HCT116 (cell line): ENCODE measurements around the gene CDC42SE2. TPM values are rescaled to one million over a fixed set of nuclear protein-coding genes. Genes with fewer than 3 reads are reported as not detected.

ENCODE experiments used
- ATAC-seq: fragments of 200-7000 bp; cut with Tn5 transposase; 2 replicates; pipeline ENCODE4 v1.9.1; 2020; ENCODE audit warnings: mild to moderate bottlenecking, moderate library complexity
- BruUV-seq: library from RNA; stranded (reverse); fragments of 400-500 nt; replicated peaks from 2 replicates; lab custom pipeline; 2021; lab: Mats Ljungman, UMichigan
- CTCF ChIA-PET: fragments of 300-600 bp; sonication (Branson Sonifier 250); formaldehyde crosslinking; loops from one replicate; lab custom pipeline; 2021; ENCODE audit warnings: antibody characterized with exemption; lab: Charles Lee
- POLR2A ChIA-PET: fragments of 300-600, 350-600 bp; sonication (Branson Sonifier 250); formaldehyde crosslinking; loops from one replicate; lab custom pipeline; 2021; ENCODE audit warnings: antibody characterized with exemption; lab: Charles Lee
- RAD21 ChIA-PET, 2 experiments: fragments of 300-600 bp; sonication (Branson Sonifier 250); formaldehyde crosslinking; loops; one replicate each; lab custom pipeline; 2023; ENCODE audit warnings: low total read pairs in 2 of 2; ENCODE audit not compliant: uncharacterized antibody in 2 of 2, unreplicated experiment in 2 of 2, low non-redundant PET in 1 of 2; lab: Charles Lee
- DNase-seq: peaks from one replicate; pipeline ENCODE4 v3.0.0-alpha.2; 2010; ENCODE audit warnings: low read depth, low spot score
- H2AFZ ChIP-seq: fragments of 200-600 bp; shearing (Covaris generic), sonication (generic); 2 replicates; pipeline ENCODE4 v1.6.1; 2017; ENCODE audit warnings: low read depth, mixed run types, mixed read lengths, antibody characterized with exemption, low read length; ENCODE audit not compliant: poor library complexity, severe bottlenecking
- H3K27ac ChIP-seq: 2 replicates; pipeline ENCODE4 v1.5.1; 2012; ENCODE audit warnings: low read depth, low read length
- H3K27me3 ChIP-seq: fragments of 200-600 bp; sonication (generic); 2 replicates; pipeline ENCODE4 v1.6.1; 2016; ENCODE audit warnings: mixed run types, low read length, mixed read lengths; ENCODE audit not compliant: insufficient read depth
- H3K36me3 ChIP-seq, 2 experiments: fragments of 200-500 bp in 1 of 2; fragments of 200-600 bp in 1 of 2; sonication (Bioruptor generic) in 1 of 2; sonication (generic) in 1 of 2; 2 replicates each; pipeline versions ENCODE4 v1.5.1 to v1.6.1; 2014 to 2016; ENCODE audit warnings: low read length in 2 of 2, inconsistent platforms in 1 of 2, mixed read lengths in 1 of 2, mixed run types in 1 of 2; ENCODE audit not compliant: insufficient read depth in 2 of 2, control insufficient read depth in 1 of 2
- H3K4me1 ChIP-seq, 2 experiments: fragments of 200-600 bp in 1 of 2; sonication (generic) in 1 of 2; 2 replicates each; pipeline versions ENCODE4 v1.5.1 to v1.6.1; 2012 to 2017; ENCODE audit warnings: low read length in 2 of 2, inconsistent platforms in 1 of 2, mild to moderate bottlenecking in 1 of 2, mixed read lengths in 1 of 2, mixed run types in 1 of 2, moderate library complexity in 1 of 2; ENCODE audit not compliant: insufficient read depth in 2 of 2, control insufficient read depth in 1 of 2
- H3K4me2 ChIP-seq: fragments of 200-600 bp; sonication (generic); 2 replicates; pipeline ENCODE4 v1.6.1; 2017; ENCODE audit warnings: mixed run types, low read length, mixed read lengths
- H3K4me3 ChIP-seq, 2 experiments: fragments of 200-600 bp in 1 of 2; sonication (generic) in 1 of 2; replicated peaks in 1 of 2; 2 replicates each; pipeline ENCODE4 v1.5.1; 2011 to 2016; ENCODE audit warnings: low read length in 2 of 2, control low read depth in 1 of 2, low read depth in 1 of 2, mild to moderate bottlenecking in 1 of 2, mixed read lengths in 1 of 2, mixed run types in 1 of 2
- H3K79me2 ChIP-seq: fragments of 200-600 bp; sonication (generic); 2 replicates; pipeline ENCODE4 v1.6.1; 2017; ENCODE audit warnings: mild to moderate bottlenecking, mixed run types, low read length, moderate library complexity, mixed read lengths; ENCODE audit not compliant: insufficient read depth
- H3K9ac ChIP-seq: fragments of 200-600 bp; sonication (generic); 2 replicates; pipeline ENCODE4 v1.6.1; 2016; ENCODE audit warnings: low read length, mixed read lengths
- H3K9me2 ChIP-seq: fragments of 200-600 bp; sonication (generic), shearing (Covaris generic); 2 replicates; pipeline ENCODE4 v1.6.1; 2017; ENCODE audit warnings: mixed run types, mild to moderate bottlenecking, moderate library complexity; ENCODE audit not compliant: insufficient read depth
- H3K9me3 ChIP-seq, 2 experiments: fragments of 200-500 bp in 1 of 2; fragments of 200-600 bp in 1 of 2; sonication (Bioruptor generic) in 1 of 2; sonication (generic) in 1 of 2; 2 replicates each; pipeline ENCODE4 v1.6.1; 2014 to 2017; ENCODE audit warnings: low read length in 2 of 2, mixed read lengths in 2 of 2, inconsistent platforms in 1 of 2, low read depth in 1 of 2, mild to moderate bottlenecking in 1 of 2, mixed run types in 1 of 2, moderate library complexity in 1 of 2; ENCODE audit not compliant: control insufficient read depth in 1 of 2, insufficient read depth in 1 of 2
- H4K20me1 ChIP-seq: fragments of 200-600 bp; sonication (generic), shearing (Covaris generic); 2 replicates; pipeline ENCODE4 v1.6.1; 2017; ENCODE audit warnings: mixed run types, mild to moderate bottlenecking, moderate library complexity; ENCODE audit not compliant: insufficient read depth
- CBX3 ChIP-seq: IDR thresholded peaks from 2 replicates; pipeline ENCODE4 v1.6.1; 2012; ENCODE audit warnings: low read depth
- CEBPB ChIP-seq: IDR thresholded peaks from 2 replicates; pipeline ENCODE4 v1.6.1; 2012; ENCODE audit warnings: low read depth
- EGR1 ChIP-seq: IDR thresholded peaks from 2 replicates; pipeline ENCODE4 v1.6.1; 2012; ENCODE audit warnings: low read depth
- ELF1 ChIP-seq: IDR thresholded peaks from 2 replicates; pipeline ENCODE4 v1.6.1; 2012; ENCODE audit warnings: low read depth, borderline replicate concordance
- EZH2 ChIP-seq: fragments of 200-600 bp; sonication (generic); IDR thresholded peaks from 2 replicates; pipeline ENCODE4 v1.6.1; 2017; ENCODE audit warnings: antibody characterized with exemption, mixed run types
- EZH2phosphoT487 ChIP-seq: fragments of 200-600 bp; IDR thresholded peaks from 2 replicates; pipeline ENCODE4 v1.6.1; 2018; ENCODE audit warnings: antibody characterized with exemption, borderline replicate concordance
- RAD21 ChIP-seq: IDR thresholded peaks from 2 replicates; pipeline ENCODE4 v1.6.1; 2012; ENCODE audit warnings: low read depth, mild to moderate bottlenecking
- SP1 ChIP-seq: IDR thresholded peaks from 2 replicates; pipeline ENCODE4 v1.6.1; 2012; ENCODE audit warnings: low read depth
- SRF ChIP-seq: IDR thresholded peaks from 2 replicates; pipeline ENCODE4 v1.6.1; 2012; ENCODE audit warnings: low read depth
- TCF7L2 ChIP-seq: IDR thresholded peaks from 2 replicates; pipeline ENCODE4 v1.7.0; 2011; ENCODE audit warnings: borderline replicate concordance, inconsistent platforms; ENCODE audit not compliant: insufficient read depth, insufficient read length; ENCODE audit errors: extremely low read depth
- YY1 ChIP-seq: IDR thresholded peaks from 2 replicates; pipeline ENCODE4 v1.6.1; 2011; ENCODE audit warnings: low read length, low read depth, moderate library complexity, mild to moderate bottlenecking; ENCODE audit not compliant: insufficient replicate concordance; ENCODE audit errors: extremely low read depth
- ZFX ChIP-seq: fragments of 450-650 bp; IDR thresholded peaks from 2 replicates; pipeline ENCODE4 v1.6.1; 2017
- ZNF274 ChIP-seq: fragments of 200-500 bp; sonication (Bioruptor generic); IDR thresholded peaks from 2 replicates; pipeline ENCODE4 v1.6.1; 2014; ENCODE audit warnings: mild to moderate bottlenecking, low read depth, low read length, inconsistent platforms
- intact Hi-C: fragments of 100-400 bp; cut with micrococcal nuclease; formaldehyde crosslinking; loops from 2 replicates; pipeline ENCODE4 v1.10.0; 2022
- total RNA-seq: library from RNA; stranded (reverse); gene quantifications from one replicate; pipeline ENCODE4 v1.2.1, GENCODE V29; 2021; ENCODE audit not compliant: unreplicated experiment
- TF ChIP-seq, protein P1 (sequence below): IDR thresholded peaks from 2 replicates; pipeline ENCODE4 v1.6.1; 2012; ENCODE audit warnings: low read depth
- TF ChIP-seq, protein P2 (sequence below): IDR thresholded peaks from 2 replicates; pipeline ENCODE4 v1.6.1; 2011; ENCODE audit warnings: mild to moderate bottlenecking, low read length, moderate library complexity; ENCODE audit not compliant: insufficient replicate concordance; ENCODE audit errors: extremely low read depth
- TF ChIP-seq, protein P3 (sequence below): IDR thresholded peaks from 2 replicates; pipeline ENCODE4 v1.6.1; 2012
- TF ChIP-seq, protein P4 (sequence below): IDR thresholded peaks from 2 replicates; pipeline ENCODE4 v1.6.1; 2012
- TF ChIP-seq, protein P5 (sequence below), 3 experiments: fragments of 200-600 bp in 1 of 3; sonication (generic) in 1 of 3; IDR thresholded peaks in 2 of 3; conservative IDR thresholded peaks in 1 of 3; 2 replicates each; pipeline ENCODE4 v1.5.1; 2012 to 2017; ENCODE audit warnings: low read depth in 2 of 3, low read length in 2 of 3, antibody characterized with exemption in 1 of 3, borderline replicate concordance in 1 of 3, control low read depth in 1 of 3, mild to moderate bottlenecking in 1 of 3, mixed read lengths in 1 of 3, mixed run types in 1 of 3, moderate library complexity in 1 of 3; ENCODE audit not compliant: insufficient read depth in 1 of 3

CDC42SE2 gene
- total RNA-seq, 1 experiment from 2014 or later, result 27.0 TPM

DNA sequence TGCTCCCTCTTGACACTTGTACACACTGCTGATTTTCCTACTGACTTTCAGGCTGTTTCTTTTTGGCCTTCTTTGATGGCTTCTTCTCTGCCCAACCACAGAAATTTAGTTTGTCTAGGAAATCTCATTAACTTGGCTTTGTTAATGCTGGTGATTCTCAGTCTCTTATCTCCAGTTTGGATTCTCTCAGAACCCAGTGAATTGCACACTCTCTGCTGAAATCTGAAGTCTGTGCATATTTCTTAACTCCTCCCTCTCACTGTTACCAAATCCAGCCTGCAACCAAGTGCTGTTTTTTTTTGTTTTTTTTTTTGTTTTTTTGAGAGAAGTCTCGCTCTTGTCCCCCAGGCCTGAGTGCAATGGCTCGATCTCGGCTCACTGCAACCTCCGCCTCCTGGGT, 117.2 kb downstream of the CDC42SE2 start:
- Histone ChIP-seq H3K4me1 (peaks cover 2 to 9% of the 10 kb centered on the region in 2 experiments; a peak in 2 of 4 replicates), H3K9ac (no peak overlapping the region), H3K27ac (no peak overlapping the region), H2AFZ (no peak overlapping the region), H3K36me3 (peaks cover 2% of the 10 kb centered on the region in 2 experiments; a peak in 1 of 4 replicates), H3K4me2 (no peak overlapping the region), H3K27me3 (no peaks in the 10 kb centered on the region), H4K20me1 (no peaks in the 10 kb centered on the region), H3K79me2 (peaks cover 15% of the 10 kb centered on the region), H3K9me3 (no peaks in the 10 kb centered on the region), H3K4me3 (no peak overlapping the region), H3K9me2 (no peaks in the 10 kb centered on the region)
- ChIA-PET CTCF (no interaction called here), POLR2A (no interaction called here), RAD21 (no interaction called here)
- intact Hi-C loops, result loop anchor here (5.0 to 10.0 kb wide), 2 partner anchors 269 to 1476 kb away; partner anchors contain the start of gene CHSY3
- DNase-seq (no peak), ATAC-seq (no peak)
- BruUV-seq, result no TSS peak
- TF ChIP-seq, protein P1, sequence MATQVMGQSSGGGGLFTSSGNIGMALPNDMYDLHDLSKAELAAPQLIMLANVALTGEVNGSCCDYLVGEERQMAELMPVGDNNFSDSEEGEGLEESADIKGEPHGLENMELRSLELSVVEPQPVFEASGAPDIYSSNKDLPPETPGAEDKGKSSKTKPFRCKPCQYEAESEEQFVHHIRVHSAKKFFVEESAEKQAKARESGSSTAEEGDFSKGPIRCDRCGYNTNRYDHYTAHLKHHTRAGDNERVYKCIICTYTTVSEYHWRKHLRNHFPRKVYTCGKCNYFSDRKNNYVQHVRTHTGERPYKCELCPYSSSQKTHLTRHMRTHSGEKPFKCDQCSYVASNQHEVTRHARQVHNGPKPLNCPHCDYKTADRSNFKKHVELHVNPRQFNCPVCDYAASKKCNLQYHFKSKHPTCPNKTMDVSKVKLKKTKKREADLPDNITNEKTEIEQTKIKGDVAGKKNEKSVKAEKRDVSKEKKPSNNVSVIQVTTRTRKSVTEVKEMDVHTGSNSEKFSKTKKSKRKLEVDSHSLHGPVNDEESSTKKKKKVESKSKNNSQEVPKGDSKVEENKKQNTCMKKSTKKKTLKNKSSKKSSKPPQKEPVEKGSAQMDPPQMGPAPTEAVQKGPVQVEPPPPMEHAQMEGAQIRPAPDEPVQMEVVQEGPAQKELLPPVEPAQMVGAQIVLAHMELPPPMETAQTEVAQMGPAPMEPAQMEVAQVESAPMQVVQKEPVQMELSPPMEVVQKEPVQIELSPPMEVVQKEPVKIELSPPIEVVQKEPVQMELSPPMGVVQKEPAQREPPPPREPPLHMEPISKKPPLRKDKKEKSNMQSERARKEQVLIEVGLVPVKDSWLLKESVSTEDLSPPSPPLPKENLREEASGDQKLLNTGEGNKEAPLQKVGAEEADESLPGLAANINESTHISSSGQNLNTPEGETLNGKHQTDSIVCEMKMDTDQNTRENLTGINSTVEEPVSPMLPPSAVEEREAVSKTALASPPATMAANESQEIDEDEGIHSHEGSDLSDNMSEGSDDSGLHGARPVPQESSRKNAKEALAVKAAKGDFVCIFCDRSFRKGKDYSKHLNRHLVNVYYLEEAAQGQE, result no peak
- TF ChIP-seq SP1, result no peak
- no peak for TF ChIP-seq ZFX
- no peak for TF ChIP-seq CEBPB
- TF ChIP-seq, protein P2, sequence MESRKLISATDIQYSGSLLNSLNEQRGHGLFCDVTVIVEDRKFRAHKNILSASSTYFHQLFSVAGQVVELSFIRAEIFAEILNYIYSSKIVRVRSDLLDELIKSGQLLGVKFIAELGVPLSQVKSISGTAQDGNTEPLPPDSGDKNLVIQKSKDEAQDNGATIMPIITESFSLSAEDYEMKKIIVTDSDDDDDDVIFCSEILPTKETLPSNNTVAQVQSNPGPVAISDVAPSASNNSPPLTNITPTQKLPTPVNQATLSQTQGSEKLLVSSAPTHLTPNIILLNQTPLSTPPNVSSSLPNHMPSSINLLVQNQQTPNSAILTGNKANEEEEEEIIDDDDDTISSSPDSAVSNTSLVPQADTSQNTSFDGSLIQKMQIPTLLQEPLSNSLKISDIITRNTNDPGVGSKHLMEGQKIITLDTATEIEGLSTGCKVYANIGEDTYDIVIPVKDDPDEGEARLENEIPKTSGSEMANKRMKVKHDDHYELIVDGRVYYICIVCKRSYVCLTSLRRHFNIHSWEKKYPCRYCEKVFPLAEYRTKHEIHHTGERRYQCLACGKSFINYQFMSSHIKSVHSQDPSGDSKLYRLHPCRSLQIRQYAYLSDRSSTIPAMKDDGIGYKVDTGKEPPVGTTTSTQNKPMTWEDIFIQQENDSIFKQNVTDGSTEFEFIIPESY, result no peak
- TF ChIP-seq EGR1, result no peak
- TF ChIP-seq ELF1, result no peak
- TF ChIP-seq, protein P3, sequence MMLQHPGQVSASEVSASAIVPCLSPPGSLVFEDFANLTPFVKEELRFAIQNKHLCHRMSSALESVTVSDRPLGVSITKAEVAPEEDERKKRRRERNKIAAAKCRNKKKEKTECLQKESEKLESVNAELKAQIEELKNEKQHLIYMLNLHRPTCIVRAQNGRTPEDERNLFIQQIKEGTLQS, result no peak
- TF ChIP-seq, protein P4, sequence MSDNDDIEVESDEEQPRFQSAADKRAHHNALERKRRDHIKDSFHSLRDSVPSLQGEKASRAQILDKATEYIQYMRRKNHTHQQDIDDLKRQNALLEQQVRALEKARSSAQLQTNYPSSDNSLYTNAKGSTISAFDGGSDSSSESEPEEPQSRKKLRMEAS, result no peak
- no peak for TF ChIP-seq SRF
- TF ChIP-seq, protein P5, sequence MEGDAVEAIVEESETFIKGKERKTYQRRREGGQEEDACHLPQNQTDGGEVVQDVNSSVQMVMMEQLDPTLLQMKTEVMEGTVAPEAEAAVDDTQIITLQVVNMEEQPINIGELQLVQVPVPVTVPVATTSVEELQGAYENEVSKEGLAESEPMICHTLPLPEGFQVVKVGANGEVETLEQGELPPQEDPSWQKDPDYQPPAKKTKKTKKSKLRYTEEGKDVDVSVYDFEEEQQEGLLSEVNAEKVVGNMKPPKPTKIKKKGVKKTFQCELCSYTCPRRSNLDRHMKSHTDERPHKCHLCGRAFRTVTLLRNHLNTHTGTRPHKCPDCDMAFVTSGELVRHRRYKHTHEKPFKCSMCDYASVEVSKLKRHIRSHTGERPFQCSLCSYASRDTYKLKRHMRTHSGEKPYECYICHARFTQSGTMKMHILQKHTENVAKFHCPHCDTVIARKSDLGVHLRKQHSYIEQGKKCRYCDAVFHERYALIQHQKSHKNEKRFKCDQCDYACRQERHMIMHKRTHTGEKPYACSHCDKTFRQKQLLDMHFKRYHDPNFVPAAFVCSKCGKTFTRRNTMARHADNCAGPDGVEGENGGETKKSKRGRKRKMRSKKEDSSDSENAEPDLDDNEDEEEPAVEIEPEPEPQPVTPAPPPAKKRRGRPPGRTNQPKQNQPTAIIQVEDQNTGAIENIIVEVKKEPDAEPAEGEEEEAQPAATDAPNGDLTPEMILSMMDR (IDR thresholded peaks at IDR 0.05 in 2 of 3, conservative IDR thresholded peaks at IDR 0.05 in 1 of 3; ENCODE audit: borderline replicate concordance in 1 of 3, insufficient read depth in 1 of 3, low read depth in 2 of 3, low read length in 2 of 3), result no peak
- no peak for TF ChIP-seq ZNF274
- TF ChIP-seq RAD21, result no peak
- TF ChIP-seq CBX3, result no peak
- no peak for TF ChIP-seq EZH2
- no peak for TF ChIP-seq EZH2phosphoT487
- no peak for TF ChIP-seq YY1
- TF ChIP-seq TCF7L2, result no peak
